Naive thymus-derived CD4-positive, alpha-beta T cell (primary cell): ENCODE measurements around the gene ZNF771. TPM values are rescaled to one million over a fixed set of nuclear protein-coding genes. Genes with fewer than 3 reads are reported as not detected.

ENCODE experiments used
- ATAC-seq: fragments of 150-1000 bp; cut with Tn5 transposase; 2 replicates; pipeline ENCODE4 v1.10.0; 2021; ENCODE audit warnings: mild to moderate bottlenecking, moderate library complexity
- CTCF ChIA-PET: fragments of 350-600 bp; sonication (Branson Sonifier 250); formaldehyde crosslinking; loops from one replicate; lab custom pipeline; 2021; ENCODE audit warnings: antibody characterized with exemption; lab: Charles Lee
- POLR2A ChIA-PET: fragments of 350-600 bp; sonication (Branson Sonifier 250); formaldehyde crosslinking; loops from one replicate; lab custom pipeline; 2021; ENCODE audit warnings: antibody characterized with exemption, inconsistent platforms; lab: Charles Lee
- DNase-seq, 9 donors: peaks; one replicate each; pipeline versions ENCODE4 v3.0.0 to v3.0.0-alpha.2; 2020 to 2022; ENCODE audit warnings: mixed read lengths in 1 of 9
- H3K27ac ChIP-seq: one replicate; pipeline ENCODE4 v1.7.0; 2013; ENCODE audit warnings: mild to moderate bottlenecking, low read depth, low read length, moderate library complexity
- H3K27me3 ChIP-seq, 2 donors: one replicate each; pipeline ENCODE4 v1.7.0; 2013; ENCODE audit warnings: low read length in 2 of 2, mild to moderate bottlenecking in 2 of 2, moderate library complexity in 2 of 2; ENCODE audit not compliant: control insufficient read depth in 2 of 2, insufficient read depth in 2 of 2
- H3K36me3 ChIP-seq, 3 experiments: 1 replicate in 2 of 3; 2 replicates in 1 of 3; pipeline ENCODE4 v1.7.0; 2013; ENCODE audit warnings: low read length in 3 of 3, mild to moderate bottlenecking in 3 of 3, moderate library complexity in 1 of 3; ENCODE audit not compliant: insufficient read depth in 3 of 3, control insufficient read depth in 2 of 3
- H3K4me1 ChIP-seq, 2 donors: one replicate each; pipeline ENCODE4 v1.7.0; 2013; ENCODE audit warnings: low read length in 2 of 2, mild to moderate bottlenecking in 2 of 2, moderate library complexity in 1 of 2; ENCODE audit not compliant: control insufficient read depth in 2 of 2, insufficient read depth in 2 of 2
- H3K4me3 ChIP-seq: 2 replicates; pipeline ENCODE4 v1.7.0; 2013; ENCODE audit warnings: mild to moderate bottlenecking, low read length
- H3K9me3 ChIP-seq, 3 experiments: 1 replicate in 2 of 3; 2 replicates in 1 of 3; pipeline ENCODE4 v1.7.0; 2013; ENCODE audit warnings: low read length in 3 of 3; ENCODE audit not compliant: control insufficient read depth in 2 of 3
- H3K27ac Mint-ChIP-seq, 9 donors: one replicate each; pipeline ENCODE4 v1.8.0; 2020 to 2022; ENCODE audit warnings: mixed read lengths in 9 of 9, mild to moderate bottlenecking in 8 of 9, moderate library complexity in 5 of 9, inconsistent platforms in 2 of 9
- H3K27me3 Mint-ChIP-seq, 5 donors: one replicate each; pipeline ENCODE4 v1.8.0; 2021 to 2022; ENCODE audit warnings: mixed read lengths in 5 of 5, mild to moderate bottlenecking in 1 of 5
- H3K36me3 Mint-ChIP-seq, 5 donors: one replicate each; pipeline ENCODE4 v1.8.0; 2020 to 2022; ENCODE audit warnings: mixed read lengths in 5 of 5, mild to moderate bottlenecking in 3 of 5, inconsistent platforms in 1 of 5
- H3K4me1 Mint-ChIP-seq, 7 donors: one replicate each; pipeline ENCODE4 v1.8.0; 2020 to 2022; ENCODE audit warnings: mixed read lengths in 7 of 7, mild to moderate bottlenecking in 3 of 7, inconsistent platforms in 1 of 7
- H3K4me3 Mint-ChIP-seq, 10 donors: one replicate each; pipeline ENCODE4 v1.8.0; 2020 to 2022; ENCODE audit warnings: mild to moderate bottlenecking in 10 of 10, mixed read lengths in 10 of 10, moderate library complexity in 6 of 10, inconsistent platforms in 2 of 10
- H3K9me3 Mint-ChIP-seq, 11 donors: one replicate each; pipeline ENCODE4 v1.8.0; 2020 to 2022; ENCODE audit warnings: mixed read lengths in 11 of 11, mild to moderate bottlenecking in 4 of 11, inconsistent platforms in 1 of 11, moderate library complexity in 1 of 11
- intact Hi-C, 2 donors: fragments of 100-400 bp; cut with micrococcal nuclease; formaldehyde crosslinking; loops; one replicate each; pipeline ENCODE4 v1.15.1; 2023
- polyA plus RNA-seq, 2 donors: library from polyadenylated mRNA; unstranded; fragments of 300-500 nt; fragmentation: Illumina TruSeq; gene quantifications; one replicate each; pipeline ENCODE4 v1.2.3, GENCODE V29; 2021
- total RNA-seq, 6 experiments: library from RNA in 5 of 6; stranded (reverse) in 5 of 6; gene quantifications; 1 replicate in 5 of 6; 2 replicates in 1 of 6; pipeline ENCODE4 v1.2.3 and lab custom pipeline; 2021 to 2026

The ZNF771 gene
- total and polyA plus RNA-seq, 7 experiments from 2014 or later: 1.2 to 9.4 (median 4.5) TPM

GRCh38 chr16:30372038-30372712 is 35.2 kb upstream of the ZNF771 start:
- H3K9me3 Mint-ChIP-seq: peaks cover 0 to 2% (median 0%) of the 10 kb centered on the region in 11 donors
- intact Hi-C loops: loop anchor here in 1 of 2 donors (10.0 kb wide), 2 partner anchors 277 to 553 kb away; partner anchors contain the start of genes FBXL19, TBX6 and YPEL3
- POLR2A ChIA-PET: interaction anchor here (0.6 to 9.3 kb wide), 11 partner anchors 8 to 633 kb away, joined by 3 to 120 read pairs (median 13); partner anchors contain the start of genes ALDOA, CD2BP2, DCTPP1 and SEPTIN1

GRCh38 chr16:30372725-30373124 is 34.7 kb upstream of the ZNF771 start:
- H3K9me3 Mint-ChIP-seq: peaks cover 0 to 2% (median 0%) of the 10 kb centered on the region in 11 donors
- POLR2A ChIA-PET: interaction anchor here (0.9 to 9.3 kb wide), 5 partner anchors 8 to 633 kb away, joined by 3 to 120 read pairs (median 20); partner anchors contain the start of genes SEPTIN1 and ZNF771

More at GRCh38 chr16:30372038-30372712, 35.2 kb upstream of the ZNF771 start:
- Mint-ChIP-seq H3K27me3 (peaks cover 0 to 3% (median 0%) of the 10 kb centered on the region in 5 donors), H3K4me3 (peak overlapping the region in 9 of 10 donors; percentile 68 to 90 (median 82)), H3K36me3 (peaks cover 0 to 7% (median 0%) of the 10 kb centered on the region in 5 donors), H3K4me1 (peaks cover 36 to 50% (median 42%) of the 10 kb centered on the region in 7 donors), H3K27ac (peak overlapping the region; percentile 26 to 98 (median 89))
- CTCF ChIA-PET: interaction anchor here (1.1 to 2.0 kb wide), 5 partner anchors 12 to 308 kb away, joined by 3 to 11 read pairs (median 8); partner anchors contain the start of gene ZNF771
- peak overlapping the region; percentile 80 for H3K27ac ChIP-seq
- no peaks in the 10 kb centered on the region for H3K27me3 ChIP-seq
- peaks cover 0 to 10% (median 0%) of the 10 kb centered on the region in 3 experiments for H3K36me3 ChIP-seq
- no peaks in the 10 kb centered on the region for H3K9me3 ChIP-seq
- DNase-seq (no peak), ATAC-seq (no peak)
- no peak overlapping the region for H3K4me3 ChIP-seq
- peaks cover 25 to 37% of the 10 kb centered on the region in 2 donors for H3K4me1 ChIP-seq

DNA sequence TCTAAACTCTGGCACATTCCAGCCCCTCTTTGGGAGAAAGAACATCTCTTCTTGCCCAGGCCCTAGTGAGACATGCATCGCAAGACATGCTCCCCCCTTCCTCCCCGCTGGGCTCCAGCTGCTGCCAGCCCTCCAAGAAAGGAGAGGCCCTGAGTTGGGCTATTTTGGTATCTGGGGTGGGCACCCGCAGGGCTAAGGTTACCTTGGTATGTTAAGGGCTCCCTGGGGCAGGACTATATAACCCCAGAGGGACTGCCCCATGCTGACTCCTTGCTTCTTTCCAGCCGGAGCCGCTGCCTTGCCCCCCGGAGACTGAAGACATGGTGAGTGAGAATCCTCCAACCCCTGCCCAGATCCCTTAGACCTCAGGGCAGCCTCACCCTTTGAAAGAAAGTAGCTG is 32.9 kb upstream of the ZNF771 start, which contains the start of gene MYL11:
Gene MYL11 (plus strand): TSS at position 265 of the 400 bp plus-strand sequence. CDS start 56 bp downstream, at position 321.
- peaks cover 0 to 3% (median 0%) of the 10 kb centered on the region in 5 donors for H3K27me3 Mint-ChIP-seq
- peak within 1 kb of the TSS in 6 of 10 donors; percentile 10 to 61 (median 34) for H3K4me3 Mint-ChIP-seq
- CTCF ChIA-PET: interaction anchor here (0.6 kb wide), 1 partner anchor 40 kb away, joined by 4 read pairs; no protein-coding TSS in a partner anchor
- Histone ChIP-seq H3K4me3 (no peak within 1 kb of the TSS), H3K36me3 (peaks cover 0 to 13% (median 0%) of the 10 kb centered on the region in 3 experiments), H3K9me3 (no peaks in the 10 kb centered on the region), H3K4me1 (peaks cover 22 to 37% of the 10 kb centered on the region in 2 donors), H3K27me3 (no peaks in the 10 kb centered on the region), H3K27ac (peak within 1 kb of the TSS; percentile 100)
- ATAC-seq: no peak
- peaks cover 22 to 43% (median 34%) of the 10 kb centered on the region in 7 donors for H3K4me1 Mint-ChIP-seq
- intact Hi-C loops: loop anchor here in 1 of 2 donors (10.0 kb wide), 2 partner anchors 280 to 550 kb away; partner anchors contain the start of genes FBXL19, TBX6 and YPEL3
- peaks cover 0 to 9% (median 0%) of the 10 kb centered on the region in 5 donors for H3K36me3 Mint-ChIP-seq
- peak within 1 kb of the TSS; percentile 12 to 100 (median 84) for H3K27ac Mint-ChIP-seq
- peaks cover 0 to 2% (median 0%) of the 10 kb centered on the region in 11 donors for H3K9me3 Mint-ChIP-seq
- POLR2A ChIA-PET: interaction anchor here (0.7 to 1.9 kb wide), 2 partner anchors 9 to 22 kb away, joined by 3 to 7 read pairs; no protein-coding TSS in a partner anchor
- DNase-seq: no peak

More at GRCh38 chr16:30372725-30373124, 34.7 kb upstream of the ZNF771 start:
- Mint-ChIP-seq H3K36me3 (peaks cover 0 to 3% (median 0%) of the 10 kb centered on the region in 5 donors), H3K27ac (peak overlapping the region in 8 of 9 donors; percentile 26 to 98 (median 84)), H3K4me3 (peak overlapping the region in 5 of 10 donors; percentile 6 to 61 (median 41)), H3K4me1 (peaks cover 36 to 50% (median 38%) of the 10 kb centered on the region in 7 donors), H3K27me3 (peaks cover 0 to 3% (median 0%) of the 10 kb centered on the region in 5 donors)
- CTCF ChIA-PET: no interaction called here
- Histone ChIP-seq H3K4me3 (no peak overlapping the region), H3K27me3 (no peaks in the 10 kb centered on the region), H3K36me3 (peaks cover 0 to 10% (median 0%) of the 10 kb centered on the region in 3 experiments), H3K4me1 (peaks cover 22 to 36% of the 10 kb centered on the region in 2 donors), H3K27ac (peak overlapping the region; percentile 80), H3K9me3 (no peaks in the 10 kb centered on the region)
- ATAC-seq: no peak
- intact Hi-C loops: loop anchor here in 1 of 2 donors (10.0 kb wide), 2 partner anchors 278 to 552 kb away; partner anchors contain the start of genes FBXL19, TBX6 and YPEL3
- no peak for DNase-seq

GRCh38 chr16:30375864-30376263 is 31.5 kb upstream of the ZNF771 start:
- no peaks in the 10 kb centered on the region for H3K9me3 Mint-ChIP-seq
- no peaks in the 10 kb centered on the region for H3K27me3 ChIP-seq
- CTCF ChIA-PET: interaction anchor here (0.5 to 2.0 kb wide), 2 partner anchors 10 to 34 kb away, joined by 3 to 5 read pairs; no protein-coding TSS in a partner anchor
- H3K27ac Mint-ChIP-seq: peak overlapping the region; percentile 12 to 100 (median 87)
- H3K36me3 ChIP-seq: peaks cover 0 to 13% (median 3%) of the 10 kb centered on the region in 3 experiments
- H3K4me1 ChIP-seq: peaks cover 36 to 50% of the 10 kb centered on the region in 2 donors
- peaks cover 35 to 54% (median 44%) of the 10 kb centered on the region in 7 donors for H3K4me1 Mint-ChIP-seq
- no peak for DNase-seq
- peaks cover 4 to 18% (median 5%) of the 10 kb centered on the region in 5 donors for H3K36me3 Mint-ChIP-seq
- POLR2A ChIA-PET: interaction anchor here (1.0 to 9.9 kb wide), 7 partner anchors 8 to 311 kb away, joined by 3 to 156 read pairs (median 7); partner anchors contain the start of genes ALDOA, CORO1A, TBC1D10B and TBX6
- intact Hi-C loops: loop anchor here in 1 of 2 donors (5.0 to 10.0 kb wide), 3 partner anchors 181 to 549 kb away; partner anchors contain the start of genes FBXL19, TBX6, YPEL3 and ZNF764
- no peak for ATAC-seq
- H3K27ac ChIP-seq: peak overlapping the region; percentile 100
- H3K9me3 ChIP-seq: no peaks in the 10 kb centered on the region
- peak overlapping the region in 3 of 10 donors; percentile 14 to 61 (median 25) for H3K4me3 Mint-ChIP-seq
- no peak overlapping the region for H3K4me3 ChIP-seq
- no peaks in the 10 kb centered on the region for H3K27me3 Mint-ChIP-seq

- no peaks in the 10 kb centered on the region for H3K27me3 ChIP-seq
- intact Hi-C loops: loop anchor here in 1 of 2 donors (5.0 to 10.0 kb wide), 3 partner anchors 181 to 548 kb away; partner anchors contain the start of genes FBXL19, TBX6, YPEL3 and ZNF764
- H3K36me3 ChIP-seq: peaks cover 0 to 13% (median 3%) of the 10 kb centered on the region in 3 experiments
- no peak overlapping the region for H3K4me3 ChIP-seq
- ATAC-seq (no peak), DNase-seq (no peak)
- ChIA-PET POLR2A (interaction anchor here (1.0 to 10.9 kb wide), 8 partner anchors 8 to 311 kb away, joined by 3 to 254 read pairs (median 19); partner anchors contain the start of genes ALDOA, CORO1A, TBC1D10B and TBX6), CTCF (interaction anchor here (2.0 kb wide), 1 partner anchor 33 kb away, joined by 5 read pairs; no protein-coding TSS in a partner anchor)
- Mint-ChIP-seq H3K27me3 (no peaks in the 10 kb centered on the region), H3K27ac (peak overlapping the region; percentile 76 to 100 (median 100)), H3K4me3 (peak overlapping the region in 3 of 10 donors; percentile 13 to 27 (median 16)), H3K4me1 (peaks cover 32 to 54% (median 42%) of the 10 kb centered on the region in 7 donors), H3K36me3 (peaks cover 4 to 22% (median 5%) of the 10 kb centered on the region in 5 donors), H3K9me3 (no peaks in the 10 kb centered on the region)
- H3K9me3 ChIP-seq: no peaks in the 10 kb centered on the region
- H3K27ac ChIP-seq: peak overlapping the region; percentile 100
- H3K4me1 ChIP-seq: peaks cover 38 to 52% of the 10 kb centered on the region in 2 donors
These were observed 30.9 kb upstream of the ZNF771 start for GRCh38 chr16:30376461-30376902.
